GM13976 (cell line): ENCODE measurements around the gene ATP6V0C.

Experiments used
- DNase-seq: peaks from one replicate; pipeline ENCODE4 v3.0.0; 2012; ENCODE audit warnings: low spot score
- in situ Hi-C: fragments of 300-500 bp; cut with MboI; formaldehyde crosslinking; loops from one replicate; pipeline ENCODE4 v1.12.0; 2022; ENCODE audit warnings: low sequenced_read_pairs, mixed read lengths, inconsistent platforms; ENCODE audit not compliant: unreplicated experiment
- TF ChIP-seq, protein P1 (sequence below): IDR thresholded peaks from 2 replicates; pipeline ENCODE4 v1.5.1; 2012; ENCODE audit warnings: borderline replicate concordance, mild to moderate bottlenecking; ENCODE audit not compliant: insufficient read depth; ENCODE audit errors: extremely low read depth, missing control alignments, control extremely low read depth

The ATP6V0C gene

DNA sequence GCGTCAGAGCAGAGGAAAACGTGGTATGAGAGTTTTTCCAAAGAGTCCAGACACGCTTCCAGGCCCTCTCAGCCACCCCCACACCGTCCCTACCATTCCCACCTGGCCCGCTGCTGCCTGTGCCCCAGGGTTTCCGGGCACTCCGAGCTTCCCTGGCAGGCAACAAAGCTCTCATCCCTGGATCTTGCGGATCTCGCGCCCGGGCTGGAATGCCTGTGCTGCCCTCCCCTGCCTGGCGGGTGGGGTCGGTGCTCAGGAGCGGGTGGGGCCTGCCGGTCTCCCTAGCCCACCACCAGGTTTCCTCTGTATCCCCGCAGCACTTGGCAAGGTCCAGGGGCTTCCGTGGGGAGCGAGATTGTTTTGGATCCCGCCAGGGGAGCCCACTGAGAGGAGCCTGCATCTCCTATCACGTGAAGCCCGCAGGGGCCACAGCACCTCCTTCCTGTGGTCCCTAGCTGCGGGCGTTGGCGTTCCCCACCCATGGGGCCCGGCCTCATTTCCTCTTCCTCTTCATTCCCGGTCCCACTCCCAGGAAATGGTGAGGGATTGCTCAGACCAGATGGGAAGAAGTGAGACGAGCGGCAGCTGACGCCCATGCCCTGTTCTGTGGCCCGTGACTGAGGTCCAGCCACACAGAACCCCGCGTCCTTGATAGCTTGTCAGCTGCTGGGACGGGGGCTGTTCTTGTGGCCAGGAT lies 27.8 kb upstream of the ATP6V0C start:
- in situ Hi-C loops = loop anchor here (25.0 kb wide), 1 partner anchor 474 kb away; the partner anchor contains the start of genes NPW and ZNF598
- DNase-seq = no peak
- TF ChIP-seq, protein P1, sequence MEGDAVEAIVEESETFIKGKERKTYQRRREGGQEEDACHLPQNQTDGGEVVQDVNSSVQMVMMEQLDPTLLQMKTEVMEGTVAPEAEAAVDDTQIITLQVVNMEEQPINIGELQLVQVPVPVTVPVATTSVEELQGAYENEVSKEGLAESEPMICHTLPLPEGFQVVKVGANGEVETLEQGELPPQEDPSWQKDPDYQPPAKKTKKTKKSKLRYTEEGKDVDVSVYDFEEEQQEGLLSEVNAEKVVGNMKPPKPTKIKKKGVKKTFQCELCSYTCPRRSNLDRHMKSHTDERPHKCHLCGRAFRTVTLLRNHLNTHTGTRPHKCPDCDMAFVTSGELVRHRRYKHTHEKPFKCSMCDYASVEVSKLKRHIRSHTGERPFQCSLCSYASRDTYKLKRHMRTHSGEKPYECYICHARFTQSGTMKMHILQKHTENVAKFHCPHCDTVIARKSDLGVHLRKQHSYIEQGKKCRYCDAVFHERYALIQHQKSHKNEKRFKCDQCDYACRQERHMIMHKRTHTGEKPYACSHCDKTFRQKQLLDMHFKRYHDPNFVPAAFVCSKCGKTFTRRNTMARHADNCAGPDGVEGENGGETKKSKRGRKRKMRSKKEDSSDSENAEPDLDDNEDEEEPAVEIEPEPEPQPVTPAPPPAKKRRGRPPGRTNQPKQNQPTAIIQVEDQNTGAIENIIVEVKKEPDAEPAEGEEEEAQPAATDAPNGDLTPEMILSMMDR = no peak

DNA sequence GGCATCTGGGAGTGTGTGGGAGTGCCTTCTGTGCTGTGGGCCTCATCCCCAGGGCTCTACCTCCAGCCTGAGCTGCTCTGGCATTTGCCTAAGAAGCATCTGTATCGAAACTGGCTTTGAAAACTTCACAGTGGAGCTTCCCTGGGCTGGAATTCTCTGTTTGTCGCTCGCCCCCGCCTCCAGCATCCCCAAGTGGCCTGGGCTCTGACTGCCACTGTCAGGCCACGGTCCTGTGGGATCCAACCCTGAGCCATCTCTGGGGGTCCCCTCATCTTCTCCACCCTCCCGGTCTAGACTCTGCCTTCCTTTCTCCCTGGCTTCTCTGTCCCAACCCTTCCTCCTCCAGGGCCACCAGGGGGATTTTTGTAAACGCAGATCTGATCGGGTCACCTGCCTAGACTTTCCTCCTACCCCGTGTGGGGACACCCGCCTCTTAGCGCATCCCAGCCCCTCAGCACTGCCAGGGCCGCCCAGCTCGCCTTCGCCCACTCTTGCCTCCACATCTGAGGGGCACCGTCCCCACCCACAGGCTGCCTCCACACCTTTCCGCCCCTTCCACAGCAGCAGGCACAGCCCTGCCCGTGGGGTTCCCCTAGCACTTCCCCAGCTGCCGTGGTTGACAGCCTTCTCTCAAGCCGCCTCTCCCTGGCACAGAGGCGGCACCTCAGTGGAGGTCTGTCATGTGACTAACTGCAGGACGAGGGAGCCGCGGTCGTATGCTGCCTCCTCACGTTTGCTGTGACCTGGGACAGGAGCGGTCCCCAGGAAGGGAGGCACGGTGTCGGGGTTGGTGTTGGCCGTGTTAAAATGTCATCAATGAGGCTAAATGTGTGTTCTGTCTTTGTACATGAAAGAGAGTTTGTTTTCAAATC lies 26.9 kb upstream of the ATP6V0C start:
- TF ChIP-seq, protein P1 = peak; percentile 72
- in situ Hi-C loops = loop anchor here (25.0 kb wide), 1 partner anchor 475 kb away; the partner anchor contains the start of genes NPW and ZNF598
- peak; percentile 88 for DNase-seq

DNA sequence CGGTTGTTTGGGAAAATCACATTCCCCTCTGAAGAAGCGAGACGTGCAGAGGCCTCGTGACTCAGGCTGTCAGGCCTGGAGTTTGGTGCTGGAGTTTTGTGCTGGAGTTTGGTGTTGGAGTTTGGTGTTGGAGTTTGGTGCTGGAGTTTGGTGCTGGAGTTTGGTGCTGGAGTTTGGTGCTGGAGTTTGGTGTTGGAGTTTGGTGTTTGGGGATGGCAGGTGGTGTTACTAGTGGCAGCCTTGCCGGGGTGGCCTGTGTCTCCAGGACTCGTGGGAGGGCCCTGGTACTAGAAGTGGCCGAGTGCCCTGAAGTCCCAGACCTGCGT lies 26.3 kb upstream of the ATP6V0C start:
- TF ChIP-seq, protein P1 = no peak
- in situ Hi-C loops = loop anchor here (25.0 kb wide), 1 partner anchor 475 kb away; the partner anchor contains the start of genes NPW and ZNF598
- DNase-seq = no peak

DNA sequence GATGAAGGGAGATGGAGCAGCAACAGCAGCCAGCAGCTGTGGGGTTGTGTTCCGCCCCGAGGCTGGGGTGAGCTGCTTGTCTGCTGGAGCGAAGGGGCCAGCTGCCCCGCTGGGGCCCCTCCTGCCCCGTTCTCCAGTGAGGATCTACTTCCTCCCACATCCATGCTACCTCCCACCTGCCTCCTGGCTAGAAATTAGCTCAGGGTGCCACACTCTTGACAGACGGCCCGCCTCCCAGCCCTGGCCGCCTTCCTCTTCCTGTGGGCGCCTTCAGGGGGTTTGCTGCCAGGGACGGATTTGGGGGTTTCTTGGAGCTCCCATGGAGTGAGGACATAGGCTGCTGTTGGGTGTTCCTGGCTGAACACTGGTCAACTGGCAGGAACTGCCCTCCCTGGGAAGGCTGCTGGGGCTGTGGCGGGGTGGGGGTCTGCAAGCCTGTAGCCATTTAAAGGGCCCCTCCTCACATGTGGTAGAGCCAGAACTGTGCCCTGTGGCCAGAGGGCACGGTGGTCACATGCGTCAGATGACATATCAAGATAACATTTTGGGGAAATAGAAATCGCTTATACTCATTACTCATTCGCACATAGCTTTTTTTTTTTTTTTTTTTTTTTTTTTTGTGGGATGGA lies 25.7 kb upstream of the ATP6V0C start:
- no peak for DNase-seq
- TF ChIP-seq, protein P1 = no peak
- in situ Hi-C loops = loop anchor here (25.0 kb wide), 1 partner anchor 476 kb away; the partner anchor contains the start of genes NPW and ZNF598

DNA sequence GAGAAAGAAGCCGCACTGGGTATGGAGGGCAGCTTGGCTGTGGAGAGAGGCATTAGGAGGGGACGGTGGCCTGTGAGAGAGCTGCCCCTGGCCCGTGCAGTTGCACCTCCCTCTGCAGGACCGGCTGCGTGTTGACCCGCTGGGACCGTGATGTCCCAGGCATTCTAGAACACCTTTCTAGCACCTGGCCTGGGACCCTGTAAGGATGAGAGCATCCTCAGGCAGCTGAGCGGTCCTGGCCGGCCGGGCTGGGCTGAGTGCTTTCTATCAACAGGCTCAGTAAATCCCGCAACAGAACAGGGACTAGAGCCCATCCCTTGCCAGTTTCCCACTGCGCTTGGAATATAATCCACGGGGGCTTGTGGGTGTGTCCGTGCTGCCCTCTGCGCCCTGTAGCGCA lies 24.2 kb upstream of the ATP6V0C start:
- TF ChIP-seq, protein P1 = no peak
- DNase-seq = no peak
- in situ Hi-C loops = loop anchor here (25.0 kb wide), 1 partner anchor 477 kb away; the partner anchor contains the start of genes NPW and ZNF598
